ENCODE results near the gene DHRS1.

DNA sequence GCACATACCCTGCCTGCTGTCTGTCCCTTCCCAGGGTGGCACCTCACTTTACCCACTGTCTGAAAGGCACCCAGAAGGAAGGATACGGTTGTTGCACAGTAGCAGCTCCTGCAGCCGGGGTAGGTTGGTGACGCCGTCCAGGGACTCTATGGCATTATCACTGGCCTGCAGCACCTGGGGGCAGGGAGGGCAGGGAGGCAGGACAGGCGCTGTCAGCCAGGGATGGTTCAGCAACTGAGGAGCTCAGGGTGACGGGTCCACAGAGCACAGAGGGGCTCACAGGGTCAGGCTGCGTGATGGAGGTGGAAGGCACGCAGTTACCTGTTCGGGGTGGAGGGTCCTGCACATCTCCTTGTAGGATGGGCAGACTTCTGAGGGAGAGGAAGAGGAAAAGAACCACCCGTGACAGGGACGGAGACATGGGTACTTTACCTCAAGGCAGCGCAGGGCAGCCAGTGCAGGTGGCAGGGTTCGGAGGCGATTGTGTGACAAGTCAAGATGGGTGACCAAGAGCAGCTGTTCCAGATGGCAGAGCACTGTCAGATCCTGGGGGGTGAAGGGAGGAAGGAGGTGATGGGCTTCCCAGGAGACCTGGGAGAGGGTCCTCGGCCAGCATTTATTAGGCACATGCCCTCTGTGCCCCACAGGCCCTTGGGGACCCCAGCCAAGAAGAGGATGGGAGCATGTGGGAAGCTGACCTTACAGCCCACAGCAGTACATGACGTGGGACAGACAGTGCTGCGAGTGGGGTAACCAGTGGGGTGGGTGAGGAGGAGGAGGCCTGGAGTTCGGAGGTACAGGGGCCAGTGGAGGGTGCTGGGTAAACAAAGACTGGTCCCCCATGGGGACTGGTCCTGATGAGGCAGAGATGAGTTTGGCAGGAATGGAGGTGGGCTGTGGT lies 33.0 kb downstream of the DHRS1 start:
- TF ChIP-seq, protein P1, sequence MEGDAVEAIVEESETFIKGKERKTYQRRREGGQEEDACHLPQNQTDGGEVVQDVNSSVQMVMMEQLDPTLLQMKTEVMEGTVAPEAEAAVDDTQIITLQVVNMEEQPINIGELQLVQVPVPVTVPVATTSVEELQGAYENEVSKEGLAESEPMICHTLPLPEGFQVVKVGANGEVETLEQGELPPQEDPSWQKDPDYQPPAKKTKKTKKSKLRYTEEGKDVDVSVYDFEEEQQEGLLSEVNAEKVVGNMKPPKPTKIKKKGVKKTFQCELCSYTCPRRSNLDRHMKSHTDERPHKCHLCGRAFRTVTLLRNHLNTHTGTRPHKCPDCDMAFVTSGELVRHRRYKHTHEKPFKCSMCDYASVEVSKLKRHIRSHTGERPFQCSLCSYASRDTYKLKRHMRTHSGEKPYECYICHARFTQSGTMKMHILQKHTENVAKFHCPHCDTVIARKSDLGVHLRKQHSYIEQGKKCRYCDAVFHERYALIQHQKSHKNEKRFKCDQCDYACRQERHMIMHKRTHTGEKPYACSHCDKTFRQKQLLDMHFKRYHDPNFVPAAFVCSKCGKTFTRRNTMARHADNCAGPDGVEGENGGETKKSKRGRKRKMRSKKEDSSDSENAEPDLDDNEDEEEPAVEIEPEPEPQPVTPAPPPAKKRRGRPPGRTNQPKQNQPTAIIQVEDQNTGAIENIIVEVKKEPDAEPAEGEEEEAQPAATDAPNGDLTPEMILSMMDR (IDR thresholded peaks at IDR 0.05), result no peak
- TF ChIP-seq EP300 (IDR thresholded peaks at IDR 0.05) (no peak), POLR2AphosphoS5 (IDR thresholded peaks at IDR 0.05) (no peak), POLR2A (IDR thresholded peaks at IDR 0.05) (no peak)

Measured in suprapubic skin (tissue), 4 donors.